AML-193 (cell line): ENCODE measurements around the gene HSPA4L.

Experiments
- DNase-seq, 2 experiments: peaks; one replicate each; lab custom pipeline; 2025; lab: John Stamatoyannopoulos, UW

HSPA4L gene

DNA sequence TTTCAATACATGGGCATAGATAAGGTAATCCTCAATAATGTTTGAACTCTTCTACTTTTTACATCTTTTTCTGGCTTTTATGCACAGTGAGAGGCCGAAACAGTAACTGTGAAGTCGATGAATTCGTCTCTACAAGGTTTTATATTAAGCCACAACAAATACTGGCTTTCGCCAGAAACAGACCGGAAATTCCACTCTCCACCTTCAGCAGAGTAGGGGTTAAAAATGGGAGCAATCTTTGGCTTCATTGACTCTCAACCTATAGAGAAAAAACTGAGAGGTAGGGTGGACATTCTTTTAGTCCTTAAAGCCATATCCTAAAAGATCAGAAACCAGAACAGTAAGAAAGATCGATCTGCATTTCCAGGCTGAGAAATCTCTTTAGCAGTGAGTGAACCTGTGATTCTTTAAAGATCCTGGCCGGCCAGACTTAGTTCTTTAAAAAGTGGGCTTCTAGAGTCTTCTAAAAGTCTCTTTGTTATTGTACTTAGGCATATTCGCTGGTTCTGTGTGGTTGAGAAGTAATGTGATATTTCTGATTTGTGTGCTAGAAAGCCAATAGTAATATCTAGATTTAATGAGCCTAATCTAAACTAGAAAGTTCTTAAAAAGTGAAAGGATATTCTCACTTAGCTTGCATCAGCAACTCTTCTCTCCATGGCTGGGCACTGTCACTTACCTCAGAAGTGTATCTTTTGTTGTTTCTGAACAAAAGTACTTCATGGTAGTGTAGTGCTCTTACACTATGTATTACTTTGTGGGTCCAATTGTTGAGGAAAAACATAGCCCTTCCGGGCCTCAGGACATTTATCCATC lies 2.0 kb downstream of the HSPA4L start:
- DNase-seq = no peak

DNA sequence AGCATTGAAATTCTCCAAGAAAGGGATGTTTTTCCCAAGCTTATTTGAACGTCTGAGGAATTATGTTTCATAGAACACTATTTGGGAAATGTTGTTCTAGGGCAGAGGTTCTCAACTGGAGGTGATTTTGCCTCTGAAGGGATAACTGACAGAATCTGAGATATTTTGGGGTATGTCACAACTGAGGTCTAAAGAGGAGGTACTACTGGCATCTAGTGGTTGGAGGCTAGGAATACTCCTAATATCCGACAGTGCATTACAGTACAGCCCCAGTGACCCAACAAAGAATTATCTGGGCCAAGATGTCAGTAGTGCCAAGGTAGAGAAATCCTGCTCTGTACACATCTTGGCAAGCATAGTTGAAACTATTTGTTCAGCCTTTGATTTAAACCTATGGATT lies 6.4 kb downstream of the HSPA4L start:
- no peak for DNase-seq

DNA sequence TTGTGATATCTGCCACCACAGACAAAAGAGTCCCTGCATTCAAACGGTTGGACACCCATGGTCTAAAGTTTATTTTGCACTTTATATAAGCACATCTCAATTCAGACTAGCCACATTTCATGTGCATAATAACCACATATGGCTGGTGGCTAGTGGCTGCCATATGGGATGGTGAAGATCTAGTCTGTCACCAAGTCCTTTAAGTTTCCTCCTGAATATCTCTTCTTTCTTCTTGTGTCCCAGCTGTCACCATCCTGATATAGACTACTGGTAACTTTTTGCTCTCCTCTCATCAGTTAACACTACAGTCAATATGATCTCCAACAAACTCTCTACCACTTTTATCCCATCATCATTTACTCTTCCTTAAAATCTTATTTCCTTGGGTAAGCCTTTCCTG lies 9.3 kb downstream of the HSPA4L start:
- no peak for DNase-seq

DNA sequence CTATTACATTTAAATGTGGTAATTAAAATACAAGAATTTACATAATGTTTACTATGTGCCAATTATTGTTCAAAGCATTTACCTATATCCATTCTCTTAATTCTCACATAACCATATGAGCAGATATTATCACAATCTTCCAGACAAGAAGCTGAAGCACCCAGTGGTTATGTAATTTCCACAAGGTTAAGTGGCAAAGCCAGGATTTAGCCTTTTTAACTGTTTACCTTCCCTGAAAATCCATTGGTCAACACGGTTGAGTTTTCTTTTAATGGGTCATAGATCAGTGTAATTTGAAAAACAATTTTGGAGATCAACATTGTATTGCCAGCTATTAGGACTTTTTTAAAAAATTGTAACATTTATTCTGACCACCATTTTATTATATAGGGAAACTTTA lies 11.4 kb downstream of the HSPA4L start:
- no peak for DNase-seq

DNA sequence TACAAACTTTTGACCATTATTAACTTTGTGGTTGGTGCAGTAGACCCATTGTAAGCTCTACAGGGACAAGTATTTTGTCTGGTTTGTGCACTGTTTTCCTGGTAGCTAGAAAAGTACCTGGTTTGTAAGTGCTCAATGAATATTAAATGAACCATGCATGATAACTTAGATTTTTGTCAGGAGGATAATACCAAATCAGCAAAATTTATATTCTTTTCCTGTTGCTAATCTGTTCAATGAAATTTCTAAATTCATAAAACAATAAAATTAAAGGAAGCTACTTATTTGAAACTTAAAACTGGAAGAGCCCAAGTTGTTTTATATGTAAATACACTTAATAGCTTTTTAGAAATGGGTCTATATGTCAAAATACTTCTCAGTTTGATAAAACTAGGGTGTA lies 17.6 kb downstream of the HSPA4L start:
- DNase-seq = no peak

DNA sequence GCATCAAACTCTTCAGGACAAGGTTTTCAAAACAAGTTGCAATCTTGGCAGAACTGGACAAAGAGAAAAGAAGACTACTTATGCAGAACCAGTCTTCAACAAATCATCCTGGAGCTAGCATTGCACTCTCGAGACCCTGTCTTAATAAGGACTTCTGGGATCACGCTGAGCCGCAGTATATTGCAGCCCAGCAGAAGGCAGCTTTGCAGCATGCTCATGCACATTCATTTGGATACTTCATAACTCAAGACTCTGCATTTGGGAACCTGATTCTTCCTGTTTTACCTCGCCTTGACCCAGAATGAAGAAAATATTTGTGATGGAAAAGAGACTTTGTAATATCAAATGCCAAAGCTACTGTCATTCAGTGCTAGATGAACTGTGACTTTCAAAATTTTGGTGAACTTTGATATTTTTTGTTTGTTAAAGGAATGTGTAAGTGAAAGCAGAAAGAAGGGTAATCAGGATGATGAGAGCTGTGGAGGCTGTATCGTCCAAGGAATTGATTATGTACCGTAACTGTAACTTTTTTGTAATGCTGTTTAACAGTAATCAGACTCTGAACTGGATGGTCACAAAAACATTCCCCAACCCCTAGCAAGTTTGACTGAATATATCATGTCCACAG lies 27.2 kb downstream of the HSPA4L start:
- no peak for DNase-seq

DNA sequence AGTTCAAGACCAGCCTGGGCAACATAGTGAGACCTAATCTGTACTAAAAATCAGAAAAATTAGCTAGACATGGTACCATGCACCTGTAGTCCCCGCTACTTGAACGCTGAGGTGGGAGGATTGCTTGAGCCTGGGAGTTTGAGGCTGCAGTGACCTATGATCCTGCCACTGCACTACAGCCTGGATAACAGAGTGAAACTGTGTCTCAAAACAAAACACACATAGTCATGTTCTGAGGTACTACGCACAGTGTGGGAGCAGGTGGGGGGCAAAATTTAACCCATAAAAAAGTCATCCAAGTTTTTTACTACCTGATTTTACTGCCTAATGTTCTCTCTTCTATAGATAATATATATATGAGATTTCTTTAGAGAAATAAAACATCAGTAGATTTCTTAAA lies 28.4 kb downstream of the HSPA4L start:
- DNase-seq = no peak

DNA sequence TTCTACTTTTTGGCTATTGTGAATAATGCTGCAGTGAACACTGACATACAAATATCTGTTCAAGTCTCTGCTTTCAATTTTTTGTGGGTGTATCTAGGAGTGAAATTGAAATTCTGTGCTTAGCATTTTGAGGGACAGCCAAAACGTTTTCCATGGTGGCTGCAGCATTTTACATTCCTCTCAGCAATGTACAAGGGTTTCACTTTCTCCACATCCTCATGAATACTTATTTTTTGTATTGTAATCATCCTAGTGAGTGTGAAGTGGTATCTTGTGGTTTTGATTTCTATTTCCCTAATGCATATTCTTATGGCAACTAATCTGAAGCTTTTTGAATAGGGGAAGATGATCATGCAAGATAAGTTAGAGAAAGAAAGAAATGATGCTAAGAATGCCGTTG lies 40.3 kb downstream of the HSPA4L start:
- DNase-seq = no peak

DNA sequence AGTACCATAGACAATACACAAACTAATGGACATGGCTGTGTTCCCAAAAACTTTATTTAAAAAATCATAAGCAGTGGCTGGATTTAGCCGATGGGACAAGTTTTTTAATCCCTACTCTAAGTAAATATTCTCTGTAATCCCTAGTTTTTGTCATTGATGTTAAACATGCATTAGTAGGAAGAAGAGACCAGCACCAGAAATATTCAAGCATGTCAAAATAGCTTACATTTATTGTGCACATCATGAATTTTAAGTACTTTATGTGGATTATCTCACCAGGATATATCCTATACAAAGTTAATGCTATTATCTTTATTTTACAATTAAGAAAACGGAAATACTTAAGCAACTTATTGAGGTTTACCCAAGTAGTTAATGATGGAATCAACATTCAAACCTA lies 46.0 kb downstream of the HSPA4L start:
- no peak for DNase-seq

DNA sequence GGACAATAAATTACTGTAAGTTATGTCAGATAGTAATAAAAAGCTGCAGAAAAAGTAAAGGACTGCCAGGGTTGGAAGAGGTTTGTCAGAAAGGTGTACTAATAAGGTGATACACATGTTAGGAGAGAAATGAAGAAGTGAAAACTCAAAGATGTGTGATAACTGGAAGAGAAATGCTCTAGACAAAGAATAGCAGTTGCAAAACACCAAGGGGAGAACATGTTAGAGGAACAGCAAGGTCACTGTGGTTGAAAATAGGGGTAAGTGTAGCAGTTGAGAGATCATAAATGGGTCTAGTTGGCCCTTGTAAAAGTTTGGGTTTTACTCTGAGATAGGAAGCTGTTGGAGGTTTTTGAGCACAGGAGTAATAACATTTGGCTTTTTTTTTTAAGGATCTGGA lies 46.9 kb downstream of the HSPA4L start:
- no peak for DNase-seq

DNA sequence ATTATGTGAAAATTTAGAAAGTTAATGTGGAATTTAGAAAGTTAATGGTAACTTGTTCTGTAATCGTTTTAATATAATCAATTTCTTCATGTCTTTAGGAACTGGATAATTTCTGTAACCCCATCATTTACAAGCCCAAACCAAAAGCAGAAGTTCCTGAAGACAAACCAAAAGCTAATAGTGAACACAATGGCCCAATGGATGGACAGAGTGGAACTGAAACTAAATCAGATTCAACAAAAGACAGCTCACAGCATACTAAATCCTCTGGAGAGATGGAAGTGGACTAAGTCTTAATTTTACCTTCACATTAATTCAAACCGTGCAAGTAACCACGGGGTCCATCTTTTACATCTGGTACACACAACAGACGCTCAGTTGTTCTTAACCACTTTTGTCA lies 50.5 kb downstream of the HSPA4L start:
- DNase-seq = no peak

DNA sequence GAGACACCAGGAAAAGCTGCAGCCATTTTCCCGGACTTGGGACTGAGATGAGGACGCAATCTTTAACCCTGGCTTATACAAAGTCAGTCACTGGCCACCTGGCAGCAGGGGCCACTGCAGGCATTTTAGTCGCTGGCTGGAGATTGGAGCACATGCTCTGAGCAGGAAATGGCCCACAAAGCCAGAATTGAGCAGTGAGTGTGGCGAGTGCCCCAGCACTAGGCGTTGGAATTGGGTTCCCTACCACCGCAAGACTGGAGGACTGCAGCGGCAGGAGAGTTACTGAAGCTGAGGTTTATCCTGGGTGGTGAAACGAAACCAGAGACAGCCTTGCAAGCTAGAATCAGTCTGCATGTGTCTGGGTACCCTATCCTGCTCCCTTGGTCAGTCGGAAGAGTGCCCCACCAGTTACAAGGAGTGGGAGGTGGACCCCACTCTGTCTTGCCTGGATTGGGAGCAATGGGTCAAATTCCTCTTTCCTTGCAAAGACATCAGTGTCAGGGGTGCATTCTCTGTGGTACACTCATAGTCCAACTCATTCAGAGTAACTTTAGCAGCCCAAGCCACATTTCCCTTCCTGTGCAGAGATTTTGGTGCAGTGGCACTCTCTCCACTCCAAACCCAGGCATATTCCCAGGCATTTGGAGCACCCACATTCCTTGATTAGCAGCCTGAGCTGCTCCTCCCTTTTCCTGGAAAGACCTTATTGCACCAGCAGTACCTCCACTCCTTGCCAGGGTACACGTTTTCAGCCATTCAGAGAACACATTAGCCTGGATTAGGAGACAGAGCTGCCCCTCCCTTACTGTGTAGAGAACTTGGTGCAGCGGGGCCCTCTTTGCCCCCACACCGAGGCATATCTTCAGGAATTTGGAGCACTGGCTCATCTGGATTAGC lies 61.8 kb downstream of the HSPA4L start:
- no peak for DNase-seq

DNA sequence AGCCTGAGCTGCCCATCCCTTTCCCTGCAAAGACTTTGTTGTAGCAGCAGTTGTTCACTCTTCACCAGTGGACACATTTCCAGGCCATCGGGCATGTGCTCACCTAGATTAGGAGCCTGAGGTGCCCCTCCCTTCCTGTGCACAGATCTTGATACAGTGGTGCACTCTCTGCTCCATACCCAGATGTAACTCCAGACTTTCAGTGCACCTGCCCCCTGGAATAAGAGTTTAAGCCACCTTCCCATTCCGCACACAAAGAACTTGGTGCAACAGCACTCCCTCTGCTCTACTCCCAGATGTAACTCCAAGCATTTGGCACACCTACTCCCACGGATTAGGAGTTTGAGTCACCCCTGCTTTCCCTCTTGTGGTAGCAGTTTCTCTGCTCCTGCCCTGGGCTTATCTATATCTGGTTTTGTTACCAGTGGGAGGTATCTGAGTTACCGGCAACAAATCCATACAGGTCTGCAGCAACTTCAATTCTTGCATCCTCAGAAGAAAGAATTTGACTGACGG lies 62.5 kb downstream of the HSPA4L start:
- DNase-seq = no peak

DNA sequence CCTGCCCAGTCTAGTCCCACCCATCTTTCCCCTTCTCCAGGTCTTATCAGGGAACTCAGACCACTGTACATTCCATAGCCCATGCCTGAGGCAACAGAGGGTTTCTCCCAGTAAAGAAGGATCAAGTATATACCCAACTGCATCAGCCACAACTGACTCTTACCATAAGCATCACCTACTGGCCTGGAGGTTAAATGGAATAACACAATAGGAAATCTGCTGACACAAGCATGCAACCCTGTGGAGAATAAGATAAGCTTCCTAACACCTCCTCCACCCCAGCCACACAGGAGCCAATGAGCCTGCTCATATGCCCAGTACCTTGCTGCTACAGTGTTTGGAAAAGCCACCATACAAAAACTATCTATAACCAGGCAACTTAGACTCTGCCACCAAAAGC lies 63.9 kb downstream of the HSPA4L start:
- DNase-seq = no peak

DNA sequence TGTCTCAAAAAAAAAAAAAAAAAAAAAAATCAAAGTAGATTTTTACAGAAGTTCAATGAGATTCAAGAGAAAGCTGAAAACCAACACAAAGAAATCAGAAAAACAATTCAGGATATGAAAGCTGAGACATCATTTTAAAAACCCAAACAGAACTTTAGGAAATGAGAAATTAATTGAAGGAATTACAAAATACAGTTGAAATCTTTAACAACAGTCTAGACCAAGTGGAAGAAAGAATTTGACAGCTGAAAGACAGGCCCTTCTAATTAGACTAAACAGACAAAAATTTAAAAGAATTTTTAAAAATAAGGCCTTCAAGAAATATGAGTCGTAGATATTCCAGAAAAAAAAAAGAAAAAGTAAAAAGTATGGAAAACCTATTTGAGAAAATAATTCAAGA lies 64.6 kb downstream of the HSPA4L start:
- no peak for DNase-seq

DNA sequence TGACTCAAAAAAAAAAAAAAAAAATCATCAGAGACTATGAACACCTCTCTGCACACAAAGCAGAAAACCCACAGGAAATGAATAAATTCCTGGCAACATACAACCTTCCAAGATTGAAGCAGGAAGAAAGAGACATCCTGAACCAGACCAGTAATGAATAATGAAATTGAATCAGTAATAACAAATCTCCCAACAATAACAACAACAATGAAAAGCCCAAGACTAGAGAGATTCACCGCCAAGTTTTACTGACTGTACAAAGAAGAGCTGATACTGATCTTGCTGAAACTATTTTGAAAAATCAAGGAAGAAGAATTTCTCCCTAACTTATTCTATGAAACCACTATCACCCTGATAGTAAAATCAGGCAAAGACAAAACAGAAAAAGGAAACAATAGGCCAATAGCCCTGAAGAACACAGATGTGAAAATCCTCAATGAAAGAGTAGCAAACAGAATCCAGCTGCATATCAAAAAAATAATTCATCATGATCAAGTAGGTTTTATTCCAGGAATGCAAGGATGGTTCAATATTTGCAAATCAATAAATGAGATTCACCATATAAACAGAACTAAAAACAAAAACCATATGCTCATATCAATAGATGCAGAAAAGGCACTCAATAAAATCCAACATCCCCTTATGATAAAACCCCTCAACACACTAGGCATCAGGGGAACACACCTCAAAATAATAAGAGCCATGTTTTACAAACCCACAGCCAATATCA lies 67.5 kb downstream of the HSPA4L start:
- no peak for DNase-seq

DNA sequence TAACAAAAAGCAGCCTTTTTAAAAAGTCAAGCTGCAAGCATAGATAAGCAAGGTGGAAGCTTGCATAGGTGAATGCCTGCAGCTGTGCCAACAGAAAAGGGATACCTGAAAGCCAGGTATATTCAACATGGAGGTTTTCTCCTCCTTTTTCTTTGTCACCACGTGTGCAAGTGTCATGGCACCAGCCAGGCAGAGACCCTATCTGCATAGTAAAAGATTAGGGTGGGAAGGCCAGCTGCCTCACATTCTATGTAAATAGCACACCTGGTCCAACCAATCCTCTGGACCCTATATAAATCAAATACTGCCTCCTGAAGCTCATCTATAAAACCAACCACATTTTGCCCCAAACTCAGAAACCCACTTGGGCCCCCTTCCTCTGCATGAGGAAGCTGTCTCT lies 70.5 kb downstream of the HSPA4L start:
- no peak for DNase-seq

DNA sequence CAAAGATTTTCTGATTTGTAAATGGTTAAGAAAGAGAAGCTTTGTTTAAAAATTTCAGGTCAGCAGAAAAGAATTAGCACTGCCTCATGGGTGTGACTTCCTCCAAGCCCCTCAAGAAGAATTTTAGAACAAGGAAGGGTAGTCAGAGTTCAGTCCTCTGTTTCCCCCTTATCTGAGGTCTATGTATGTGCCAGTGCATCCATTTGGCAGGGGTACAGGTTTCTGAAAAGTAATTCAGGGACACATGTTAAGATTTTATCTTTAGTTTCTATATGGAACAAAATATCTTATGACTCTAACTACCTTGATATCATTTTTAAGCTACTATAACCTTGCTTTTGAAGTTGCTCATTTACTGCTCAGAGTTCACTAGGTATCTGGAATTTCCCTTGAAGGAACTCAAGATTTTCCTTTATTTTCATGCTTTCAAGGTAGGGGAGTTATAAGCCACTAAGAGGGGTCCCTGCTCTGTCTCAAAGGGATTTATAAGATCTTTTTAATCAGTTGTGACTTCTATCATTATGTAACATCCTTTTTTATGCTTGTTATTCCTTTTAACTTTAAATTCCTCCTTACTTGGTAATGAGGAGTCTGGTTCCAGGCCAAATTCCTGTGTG lies 74.2 kb downstream of the HSPA4L start:
- DNase-seq = no peak

DNA sequence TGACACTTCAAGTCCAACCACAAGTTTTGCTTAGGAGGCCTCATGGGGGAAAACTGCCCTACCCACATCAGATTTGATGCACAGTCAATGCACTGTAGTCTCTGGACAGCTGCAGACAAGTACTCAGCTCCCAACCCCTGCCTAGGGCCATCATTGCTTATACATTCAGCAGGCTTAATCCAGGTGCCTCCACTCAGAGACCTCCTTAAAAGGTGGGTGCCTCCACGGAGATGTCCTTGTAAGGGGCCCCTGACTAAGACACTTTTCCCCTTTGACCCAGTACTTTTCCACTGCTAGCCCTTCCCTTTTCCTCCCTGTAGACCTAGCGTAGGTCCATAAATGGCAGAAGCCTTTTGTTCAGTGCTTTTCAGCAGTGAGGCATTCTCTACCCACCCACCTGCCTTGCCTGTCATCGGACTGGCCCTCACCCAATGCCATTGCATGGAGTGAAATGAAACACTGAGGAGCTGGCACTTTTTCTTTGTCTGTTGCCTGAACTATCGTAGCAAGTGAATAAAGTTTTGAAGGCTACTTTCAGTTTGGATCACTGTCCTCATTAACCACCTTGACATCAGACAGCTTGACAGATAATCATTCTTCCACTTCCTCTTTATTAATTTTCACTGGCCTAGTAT lies 74.8 kb downstream of the HSPA4L start:
- no peak for DNase-seq

DNA sequence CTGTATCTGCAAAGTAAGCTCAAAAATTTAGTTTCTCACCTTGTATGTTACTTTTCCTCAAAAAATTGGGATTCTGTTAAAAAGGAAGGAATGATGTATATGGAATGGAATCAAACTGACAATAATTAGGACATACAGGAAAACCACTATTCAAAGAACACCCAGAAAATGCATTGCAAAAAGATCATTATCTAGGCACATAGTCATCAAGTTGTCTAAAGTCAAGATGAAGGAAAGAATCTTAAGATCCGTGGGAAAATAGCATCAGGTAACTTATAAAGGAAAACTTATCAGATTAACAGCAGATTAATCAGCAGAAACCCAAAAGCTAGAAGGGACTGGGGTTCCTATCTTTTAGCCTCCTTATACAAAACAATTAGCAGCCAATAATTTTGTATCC lies 75.5 kb downstream of the HSPA4L start:
- no peak for DNase-seq

DNA sequence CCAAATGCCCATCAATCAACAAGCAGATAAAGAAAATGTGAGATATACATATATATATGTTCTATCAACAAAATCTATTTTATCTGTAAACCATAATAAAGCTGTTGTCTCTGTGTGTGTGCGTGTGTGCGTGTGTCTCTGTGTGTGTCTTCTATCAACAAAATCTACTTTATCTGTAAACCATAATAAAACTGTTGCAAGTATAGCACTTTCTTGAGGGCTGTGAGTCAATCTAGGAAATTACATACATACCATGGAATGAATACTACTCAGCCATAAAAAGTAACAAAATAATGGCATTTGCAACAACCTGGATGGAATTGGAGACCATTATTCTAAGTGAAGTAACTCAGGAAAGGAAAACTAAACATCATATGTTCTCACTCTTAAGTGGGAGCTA lies 86.1 kb downstream of the HSPA4L start:
- no peak for DNase-seq
